Fibroblast of the aortic adventitia (primary cell): Measurements from ENCODE around the gene SPDYE3. TPM values are rescaled to one million over a fixed set of nuclear protein-coding genes. Genes with fewer than 3 reads are reported as not detected.
"Not testable (repeated sequence)": the region's sequence is repeated elsewhere in the genome, so short reads cannot be mapped to it uniquely, and the experiment has no call there.

ENCODE experiments used
- DNase-seq: peaks from one replicate; pipeline ENCODE4 v3.0.0-alpha.2; 2010; ENCODE audit warnings: low read depth
- H3K4me3 ChIP-seq: 2 replicates; pipeline ENCODE4 v1.5.1; 2011; ENCODE audit warnings: low read depth, mild to moderate bottlenecking, control low read depth, low read length, moderate library complexity
- CTCF ChIP-seq: IDR thresholded peaks from 2 replicates; pipeline ENCODE4 v1.5.1; 2011; ENCODE audit warnings: mild to moderate bottlenecking, low read length, control low read depth, inconsistent platforms; ENCODE audit not compliant: insufficient read depth
- total RNA-seq: library from RNA; depleted of rRNA; stranded (reverse); fragments of >200 nt; gene quantifications from 2 replicates; pipeline ENCODE4 v1.2.3, GENCODE V29; 2012; ENCODE audit warnings: low replicate concordance

Gene SPDYE3
- total RNA-seq, 1 donor, result not detected

DNA sequence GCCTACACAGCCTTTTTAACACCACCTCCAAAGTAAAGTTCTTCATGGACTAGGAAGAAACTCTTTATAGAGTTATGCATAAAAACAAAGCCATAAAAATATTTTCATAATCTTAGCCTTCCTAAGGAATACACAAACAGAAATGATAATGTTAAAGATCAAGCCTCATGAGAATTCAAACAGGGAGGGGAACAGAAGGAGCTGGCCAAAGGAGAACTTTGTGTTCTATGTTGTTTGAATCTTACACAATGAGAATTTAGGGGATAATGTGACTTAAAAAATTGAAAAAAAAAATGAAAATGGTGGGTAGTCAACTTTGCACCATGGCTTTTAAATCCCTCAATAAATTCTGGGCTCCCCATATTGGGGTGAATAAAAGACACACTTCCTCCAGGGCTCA is 41.3 kb downstream of the SPDYE3 start:
- no peak overlapping the region for H3K4me3 ChIP-seq
- no peak for DNase-seq
- no peak for TF ChIP-seq CTCF

GRCh38 chr7:100349757-100350156 is 42.3 kb downstream of the SPDYE3 start:
- no peak for DNase-seq
- no peak for TF ChIP-seq CTCF
- H3K4me3 ChIP-seq, result no peak overlapping the region

- TF ChIP-seq CTCF, result no peak
- no peak overlapping the region for H3K4me3 ChIP-seq
- no peak for DNase-seq
Measured at GRCh38 chr7:100351657-100352058, 44.2 kb downstream of the SPDYE3 start.

DNA sequence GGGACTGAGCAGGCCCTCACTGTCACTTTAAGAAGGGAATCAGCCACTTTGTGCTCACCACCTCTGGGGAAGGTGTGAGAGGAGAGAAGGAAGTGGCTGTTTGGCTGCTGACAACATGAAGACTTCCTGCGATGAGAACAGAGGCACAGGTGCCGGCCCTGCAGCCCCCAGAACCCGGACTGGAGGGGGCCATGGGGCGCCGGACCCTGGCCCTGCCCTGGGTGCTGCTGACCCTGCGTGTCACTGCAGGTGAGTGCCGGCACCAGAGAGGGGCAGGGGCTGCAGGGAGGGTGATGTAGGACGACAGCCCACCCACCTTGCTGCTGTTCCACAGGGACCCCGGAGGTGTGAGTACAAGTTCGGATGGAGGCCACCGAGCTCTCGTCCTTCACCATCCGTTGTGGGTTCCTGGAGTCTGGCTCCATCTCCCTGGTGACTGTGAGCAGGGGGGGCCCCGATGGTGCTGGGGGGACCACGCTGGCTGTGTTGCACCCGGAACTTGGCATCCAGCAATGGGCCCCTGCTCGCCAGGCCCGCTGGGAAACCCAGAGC is 44.8 kb downstream of the SPDYE3 start:
- not testable (repeated sequence) for DNase-seq, H3K4me3 ChIP-seq

DNA sequence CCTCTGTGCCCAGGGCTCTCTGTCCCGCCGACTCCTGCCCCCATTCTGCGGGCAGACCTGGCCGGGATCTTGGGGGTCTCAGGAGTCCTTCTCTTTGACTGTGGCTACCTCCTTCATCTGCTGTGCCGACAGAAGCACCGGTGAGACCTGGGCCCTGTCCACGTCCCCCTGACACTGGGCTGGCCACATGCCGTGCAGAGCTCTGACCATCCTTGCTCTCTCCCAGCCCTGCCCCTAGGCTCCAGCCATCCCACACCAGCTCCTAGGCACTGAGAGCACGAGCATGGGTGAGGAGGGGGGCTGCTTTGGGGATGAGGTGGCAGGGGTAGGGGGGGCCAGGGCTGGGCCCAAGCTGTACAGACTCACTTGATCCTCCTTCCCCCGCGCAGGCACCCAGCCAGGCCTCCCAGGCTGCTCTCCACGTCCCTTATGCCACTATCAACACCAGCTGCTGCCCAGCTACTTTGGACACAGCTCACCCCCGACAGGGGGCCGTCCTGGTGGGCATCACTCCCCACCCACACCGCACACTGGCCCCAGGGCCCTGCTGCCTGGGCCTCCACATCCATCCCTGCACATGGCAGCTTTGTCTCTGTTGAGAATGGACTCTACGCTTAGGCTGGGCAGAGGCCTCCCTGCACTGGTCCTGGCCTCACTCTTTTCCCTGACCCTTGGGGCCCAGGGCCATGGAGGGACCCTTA is 45.6 kb downstream of the SPDYE3 start:
- TF ChIP-seq CTCF, result no peak
- no peak for DNase-seq
- H3K4me3 ChIP-seq, result no peak overlapping the region

DNA sequence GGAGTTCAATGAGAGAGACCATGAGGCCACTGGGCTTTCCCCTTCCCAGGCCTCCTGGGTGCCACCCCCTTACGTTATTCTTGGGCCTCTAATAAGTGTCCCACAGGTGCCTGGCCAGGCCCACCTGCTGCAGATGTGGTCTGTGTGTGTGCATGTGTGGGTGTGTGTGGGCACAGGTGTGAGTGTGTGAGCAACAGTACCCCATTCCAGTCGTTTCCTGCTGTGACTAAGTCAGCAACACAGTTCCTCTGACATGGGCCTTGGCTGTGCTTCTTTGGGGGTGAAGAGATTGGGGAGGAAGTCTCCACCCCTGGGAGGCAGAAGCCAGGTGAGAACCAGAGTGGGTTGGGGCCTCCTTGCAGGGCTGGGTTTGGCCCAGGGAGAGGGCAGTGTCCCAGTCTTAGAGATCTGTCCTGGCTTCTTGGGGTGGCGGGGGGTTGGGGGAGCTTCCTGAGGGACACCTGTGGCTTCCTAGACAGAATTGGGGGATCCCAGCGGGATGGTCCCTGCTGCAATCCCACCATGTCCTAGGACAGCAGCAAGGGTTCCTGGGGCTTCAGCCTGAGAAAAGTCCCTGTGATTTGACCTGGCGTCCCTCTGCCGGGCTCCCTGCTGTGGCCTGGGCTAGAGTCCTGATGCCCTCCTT is 46.3 kb downstream of the SPDYE3 start:
- no peak for DNase-seq
- TF ChIP-seq CTCF, result no peak
- no peak overlapping the region for H3K4me3 ChIP-seq

- TF ChIP-seq CTCF, result no peak
- H3K4me3 ChIP-seq, result no peak overlapping the region
- no peak for DNase-seq
Measured at GRCh38 chr7:100356416-100357068, 49.0 kb downstream of the SPDYE3 start.
